Measurements from ENCODE around the gene RAB3C.

The RAB3C gene

GRCh38 chr5:58836351-58836750 is 253.5 kb downstream of the RAB3C start:
- POLR2A ChIA-PET: no interaction called here
- CTCF ChIA-PET: interaction anchor here (1.2 kb wide), 1 partner anchor 15 kb away, joined by 3 read pairs; no protein-coding TSS in a partner anchor
- TF ChIP-seq, protein P1, sequence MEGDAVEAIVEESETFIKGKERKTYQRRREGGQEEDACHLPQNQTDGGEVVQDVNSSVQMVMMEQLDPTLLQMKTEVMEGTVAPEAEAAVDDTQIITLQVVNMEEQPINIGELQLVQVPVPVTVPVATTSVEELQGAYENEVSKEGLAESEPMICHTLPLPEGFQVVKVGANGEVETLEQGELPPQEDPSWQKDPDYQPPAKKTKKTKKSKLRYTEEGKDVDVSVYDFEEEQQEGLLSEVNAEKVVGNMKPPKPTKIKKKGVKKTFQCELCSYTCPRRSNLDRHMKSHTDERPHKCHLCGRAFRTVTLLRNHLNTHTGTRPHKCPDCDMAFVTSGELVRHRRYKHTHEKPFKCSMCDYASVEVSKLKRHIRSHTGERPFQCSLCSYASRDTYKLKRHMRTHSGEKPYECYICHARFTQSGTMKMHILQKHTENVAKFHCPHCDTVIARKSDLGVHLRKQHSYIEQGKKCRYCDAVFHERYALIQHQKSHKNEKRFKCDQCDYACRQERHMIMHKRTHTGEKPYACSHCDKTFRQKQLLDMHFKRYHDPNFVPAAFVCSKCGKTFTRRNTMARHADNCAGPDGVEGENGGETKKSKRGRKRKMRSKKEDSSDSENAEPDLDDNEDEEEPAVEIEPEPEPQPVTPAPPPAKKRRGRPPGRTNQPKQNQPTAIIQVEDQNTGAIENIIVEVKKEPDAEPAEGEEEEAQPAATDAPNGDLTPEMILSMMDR (IDR thresholded peaks at IDR 0.05; ENCODE audit: control extremely low read depth, extremely low read depth, low read depth, missing control alignments): no peak
- DNase-seq (ENCODE audit: extremely low spot score): no peak

DNA sequence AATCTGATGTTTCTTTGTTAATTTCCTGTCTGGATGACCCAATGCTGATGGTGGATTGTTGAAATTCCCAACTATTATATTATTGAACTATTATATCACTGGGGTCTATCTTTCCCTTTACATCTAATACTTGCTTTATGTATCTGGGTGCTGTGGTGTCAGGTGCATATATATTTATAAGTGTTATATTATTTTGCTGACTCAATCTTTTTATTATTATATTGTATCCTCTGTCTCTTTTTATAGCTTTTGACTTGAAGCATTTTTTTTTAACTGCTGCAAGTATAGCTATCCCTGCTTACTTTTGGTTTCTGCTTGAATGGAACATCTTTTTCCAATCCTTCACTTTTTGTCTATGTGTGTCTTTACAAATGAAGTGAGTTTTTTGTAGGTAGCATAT is 255.9 kb downstream of the RAB3C start:
- ChIA-PET POLR2A (no interaction called here), CTCF (no interaction called here)
- TF ChIP-seq, protein P1 (IDR thresholded peaks at IDR 0.05; ENCODE audit: control extremely low read depth, extremely low read depth, low read depth, missing control alignments): no peak
- DNase-seq (ENCODE audit: extremely low spot score): no peak

- no peak for DNase-seq (ENCODE audit: extremely low spot score)
- ChIA-PET CTCF (interaction anchor here (1.0 kb wide), 2 partner anchors 9 to 11 kb away, joined by 3 read pairs; no protein-coding TSS in a partner anchor), POLR2A (no interaction called here)
- TF ChIP-seq, protein P1 (IDR thresholded peaks at IDR 0.05; ENCODE audit: control extremely low read depth, extremely low read depth, low read depth, missing control alignments): no peak
These were observed 260.0 kb downstream of the RAB3C start for GRCh38 chr5:58842852-58843251.

- DNase-seq (ENCODE audit: extremely low spot score): no peak
- ChIA-PET CTCF (interaction anchor here (1.5 kb wide), 1 partner anchor 19 kb away, joined by 3 read pairs; no protein-coding TSS in a partner anchor), POLR2A (no interaction called here)
- TF ChIP-seq, protein P1 (IDR thresholded peaks at IDR 0.05; ENCODE audit: control extremely low read depth, extremely low read depth, low read depth, missing control alignments): no peak
These were observed 261.5 kb downstream of the RAB3C start for GRCh38 chr5:58844395-58844794.

DNA sequence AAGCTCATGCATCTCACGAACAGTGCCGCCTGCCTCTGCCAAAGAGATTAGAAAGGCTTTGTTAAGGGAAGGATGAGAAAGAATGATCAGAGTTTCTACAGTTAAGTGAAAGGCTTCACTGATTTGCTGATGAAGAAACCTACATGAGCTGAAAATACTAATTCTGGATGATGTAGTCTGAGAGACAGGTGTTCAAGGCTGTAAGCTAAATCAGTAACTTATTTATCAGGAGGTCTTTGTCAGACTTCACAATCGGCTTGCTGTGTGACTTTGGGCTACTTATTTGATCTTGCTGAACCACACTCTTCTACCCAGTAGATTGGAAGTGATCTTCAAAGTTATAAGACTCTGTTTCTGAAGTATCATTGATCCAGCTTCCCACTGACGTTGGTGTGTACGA is 264.2 kb downstream of the RAB3C start:
- ChIA-PET POLR2A (no interaction called here), CTCF (interaction anchor here (0.8 to 2.4 kb wide), 8 partner anchors 12 to 1549 kb away, joined by 4 to 11 read pairs (median 4); no protein-coding TSS in a partner anchor)
- DNase-seq (ENCODE audit: extremely low spot score): no peak
- TF ChIP-seq, protein P1 (IDR thresholded peaks at IDR 0.05; ENCODE audit: control extremely low read depth, extremely low read depth, low read depth, missing control alignments): no peak

DNA sequence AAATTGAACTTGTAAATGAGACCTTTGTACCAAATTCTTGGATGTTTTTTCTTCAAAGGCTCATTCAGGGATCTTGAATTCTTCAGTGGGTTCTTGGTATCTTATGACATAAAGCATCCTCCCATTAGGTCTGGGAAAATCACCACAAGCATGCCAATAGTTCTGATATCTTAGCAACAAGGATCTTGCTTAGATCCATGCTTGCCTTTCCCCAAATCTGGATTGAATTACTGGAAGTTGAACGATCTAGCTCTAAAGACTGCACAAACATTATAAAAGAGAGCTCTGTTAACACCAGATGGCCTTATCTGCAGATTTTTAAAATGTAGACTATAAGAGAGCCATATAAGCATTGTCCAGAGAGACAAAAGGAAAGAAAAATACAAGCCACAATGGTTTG is 266.3 kb downstream of the RAB3C start:
- ChIA-PET CTCF (interaction anchor here (0.9 to 3.5 kb wide), 27 partner anchors 8 to 1549 kb away, joined by 3 to 49 read pairs (median 5); no protein-coding TSS in a partner anchor), POLR2A (no interaction called here)
- TF ChIP-seq, protein P1 (IDR thresholded peaks at IDR 0.05; ENCODE audit: control extremely low read depth, extremely low read depth, low read depth, missing control alignments): no peak
- DNase-seq (ENCODE audit: extremely low spot score): no peak

Measured in GM10248 (cell line).